SK-N-SH (cell line): Measurements from ENCODE around the gene C1orf232. TPM values are rescaled to one million over a fixed set of nuclear protein-coding genes. Genes with fewer than 3 reads are reported as not detected.

Experiments used
- CTCF ChIA-PET: fragments of 300-600, 350-600 bp; formaldehyde crosslinking; extraction: SDS; loops from one replicate; lab custom pipeline; 2021; lab: Yijun Ruan, JAX
- POLR2A ChIA-PET: fragments of 350-600 bp; sonication (Branson Sonifier 250); formaldehyde crosslinking; extraction: SDS; loops from one replicate; lab custom pipeline; 2020; ENCODE audit warnings: antibody characterized with exemption, inconsistent platforms; lab: Yijun Ruan, JAX
- DNase-seq: peaks from one replicate; pipeline ENCODE4 v3.0.0; 2012
- H2AFZ ChIP-seq: fragments of 200-600 bp; sonication (generic); 2 replicates; pipeline ENCODE4 v1.8.1; 2016; ENCODE audit warnings: antibody characterized with exemption, mild to moderate bottlenecking, low read depth
- H3F3A ChIP-seq: fragments of 200-600 bp; sonication (generic); replicated peaks from 2 replicates; pipeline ENCODE3; 2016; ENCODE audit warnings: antibody characterized with exemption, mild to moderate bottlenecking; ENCODE audit not compliant: insufficient read depth
- H3K27ac ChIP-seq, 2 experiments: fragments of 200-500 bp in 1 of 2; fragments of 200-600 bp in 1 of 2; sonication (Bioruptor generic) in 1 of 2; sonication (generic), shearing (Covaris generic) in 1 of 2; 2 replicates each; pipeline versions ENCODE4 v1.5.1 to v1.6.1; 2014 to 2016; ENCODE audit warnings: low read depth in 2 of 2, inconsistent platforms in 1 of 2, low read length in 1 of 2, mild to moderate bottlenecking in 1 of 2, mixed read lengths in 1 of 2
- H3K27me3 ChIP-seq: fragments of 200-600 bp; sonication (generic), shearing (Covaris generic); 2 replicates; pipeline ENCODE4 v1.6.1; 2016; ENCODE audit warnings: mixed run types; ENCODE audit not compliant: insufficient read depth
- H3K36me3 ChIP-seq, 2 experiments: fragments of 200-500 bp in 1 of 2; fragments of 200-600 bp in 1 of 2; sonication (Bioruptor generic) in 1 of 2; sonication (generic) in 1 of 2; replicated peaks in 1 of 2; 2 replicates each; pipeline versions ENCODE3 to v1.5.1; 2014 to 2016; ENCODE audit warnings: low read length in 1 of 2, mild to moderate bottlenecking in 1 of 2; ENCODE audit not compliant: insufficient read depth in 2 of 2, control insufficient read depth in 1 of 2
- H3K4me1 ChIP-seq, 2 experiments: fragments of 200-500 bp in 1 of 2; fragments of 200-600 bp in 1 of 2; sonication (Bioruptor generic) in 1 of 2; sonication (generic), shearing (Covaris generic) in 1 of 2; 2 replicates each; pipeline versions ENCODE4 v1.5.1 to v1.6.1; 2014 to 2016; ENCODE audit warnings: low read depth in 1 of 2, low read length in 1 of 2, mixed run types in 1 of 2; ENCODE audit not compliant: insufficient read depth in 2 of 2, control insufficient read depth in 1 of 2
- H3K4me2 ChIP-seq: fragments of 200-600 bp; sonication (generic), shearing (Covaris generic); 2 replicates; pipeline ENCODE4 v1.6.1; 2017; ENCODE audit warnings: mixed run types
- H3K4me3 ChIP-seq, 2 experiments: fragments of 200-500 bp in 1 of 2; fragments of 200-600 bp in 1 of 2; sonication (Bioruptor generic) in 1 of 2; sonication (generic), shearing (Covaris generic) in 1 of 2; 2 replicates each; pipeline versions ENCODE4 v1.5.1 to v1.8.1; 2014 to 2016; ENCODE audit warnings: low read depth in 2 of 2, inconsistent platforms in 1 of 2, low read length in 1 of 2, mild to moderate bottlenecking in 1 of 2, mixed read lengths in 1 of 2, moderate library complexity in 1 of 2
- H3K79me2 ChIP-seq: fragments of 200-600 bp; sonication (generic); 2 replicates; pipeline ENCODE4 v1.8.1; 2017; ENCODE audit warnings: mild to moderate bottlenecking; ENCODE audit not compliant: insufficient read depth
- H3K9ac ChIP-seq: fragments of 200-600 bp; sonication (generic); 2 replicates; pipeline ENCODE4 v1.6.1; 2017; ENCODE audit warnings: mixed run types
- H3K9me2 ChIP-seq: fragments of 200-600 bp; sonication (generic); 2 replicates; pipeline ENCODE4 v1.6.1; 2017; ENCODE audit warnings: mixed run types
- H3K9me3 ChIP-seq: fragments of 200-600 bp; sonication (generic); 2 replicates; pipeline ENCODE4 v1.6.1; 2017; ENCODE audit warnings: mixed run types, mild to moderate bottlenecking, moderate library complexity
- H4K20me1 ChIP-seq: fragments of 200-600 bp; sonication (generic); 2 replicates; pipeline ENCODE4 v1.6.1; 2017; ENCODE audit warnings: mild to moderate bottlenecking, mixed run types; ENCODE audit not compliant: insufficient read depth
- CTCF ChIP-seq: fragments of 200-600 bp; sonication (generic); IDR thresholded peaks from 2 replicates; pipeline ENCODE4 v1.6.1; 2017; ENCODE audit warnings: antibody characterized with exemption, mild to moderate bottlenecking, moderate library complexity
- ELF1 ChIP-seq: IDR thresholded peaks from 2 replicates; pipeline ENCODE4 v1.4.0; 2012
- EP300 ChIP-seq, 2 experiments: IDR thresholded peaks; 2 replicates each; pipeline versions ENCODE4 v1.4.0 to v1.6.1; 2012; ENCODE audit warnings: borderline replicate concordance in 1 of 2, low read depth in 1 of 2, low read length in 1 of 2
- EZH2phosphoT487 ChIP-seq: fragments of 200-600 bp; sonication (generic); IDR thresholded peaks from 2 replicates; pipeline ENCODE4 v1.6.1; 2017; ENCODE audit warnings: low read depth, mixed run types, mild to moderate bottlenecking, antibody characterized with exemption, moderate library complexity, borderline replicate concordance
- FOSL2 ChIP-seq: IDR thresholded peaks from 2 replicates; pipeline ENCODE4 v1.4.0; 2012; ENCODE audit warnings: low read depth, mild to moderate bottlenecking, moderate library complexity, borderline replicate concordance
- GATA2 ChIP-seq: sonication (generic); formaldehyde crosslinking; IDR thresholded peaks from 2 replicates; pipeline ENCODE4 v1.5.0; 2020; ENCODE audit warnings: mild to moderate bottlenecking, missing genetic modification reagents
- IRF3 ChIP-seq: fragments of 150-350 bp; IDR thresholded peaks from 2 replicates; pipeline ENCODE4 v1.6.1; 2016; ENCODE audit warnings: mild to moderate bottlenecking, low read depth, low read length
- JUND ChIP-seq: IDR thresholded peaks from 2 replicates; pipeline ENCODE4 v1.4.0; 2012
- MEF2A ChIP-seq: IDR thresholded peaks from 2 replicates; pipeline ENCODE4 v1.4.0; 2012; ENCODE audit warnings: low read depth, borderline replicate concordance
- MXI1 ChIP-seq: IDR thresholded peaks from 2 replicates; pipeline ENCODE4 v1.6.1; 2012; ENCODE audit warnings: mild to moderate bottlenecking, low read depth, low read length, improper control_type of control experiment
- NRF1 ChIP-seq: IDR thresholded peaks from 2 replicates; pipeline ENCODE4 v1.6.1; 2012; ENCODE audit warnings: low read depth, mild to moderate bottlenecking, low read length
- POLR2AphosphoS5 ChIP-seq: IDR thresholded peaks from 2 replicates; pipeline ENCODE4 v1.6.1; 2012; ENCODE audit warnings: low read depth, low read length
- RFX5 ChIP-seq: IDR thresholded peaks from 2 replicates; pipeline ENCODE4 v1.6.1; 2012; ENCODE audit warnings: mild to moderate bottlenecking, improper control_type of control experiment, low read length
- SIN3A ChIP-seq: IDR thresholded peaks from 2 replicates; pipeline ENCODE4 v1.6.1; 2012; ENCODE audit warnings: low read depth, mild to moderate bottlenecking, low read length, moderate library complexity, borderline replicate concordance
- USF1 ChIP-seq: IDR thresholded peaks from 2 replicates; pipeline ENCODE4 v1.4.0; 2012; ENCODE audit warnings: low read depth, borderline replicate concordance
- YY1 ChIP-seq: IDR thresholded peaks from 2 replicates; pipeline ENCODE4 v1.4.0; 2012; ENCODE audit warnings: low read depth, mild to moderate bottlenecking
- ZBTB33 ChIP-seq: IDR thresholded peaks from 2 replicates; pipeline ENCODE4 v1.4.0; 2012; ENCODE audit warnings: low read depth, borderline replicate concordance
- WGBS: methylation state at CpG from one replicate; pipeline ENCODE4 v1.1.6; 2017; ENCODE audit warnings: low lambda C conversion rate; 5-methylcytosine and 5-hydroxymethylcytosine counted together
- polyA plus RNA-seq, 3 experiments: library from polyadenylated mRNA; depleted of rRNA; stranded (reverse); fragments of >200 nt; gene quantifications; 2 replicates each; pipeline ENCODE4 v1.2.3, GENCODE V29; 2012
- TF ChIP-seq, protein P1 (sequence below): IDR thresholded peaks from 2 replicates; pipeline ENCODE4 v1.6.1; 2012; ENCODE audit warnings: mild to moderate bottlenecking, low read depth, low read length, moderate library complexity

Gene C1orf232
- polyA plus RNA-seq, 1 of the 3 experiments (the other 2 are of a cell fraction): not detected

DNA sequence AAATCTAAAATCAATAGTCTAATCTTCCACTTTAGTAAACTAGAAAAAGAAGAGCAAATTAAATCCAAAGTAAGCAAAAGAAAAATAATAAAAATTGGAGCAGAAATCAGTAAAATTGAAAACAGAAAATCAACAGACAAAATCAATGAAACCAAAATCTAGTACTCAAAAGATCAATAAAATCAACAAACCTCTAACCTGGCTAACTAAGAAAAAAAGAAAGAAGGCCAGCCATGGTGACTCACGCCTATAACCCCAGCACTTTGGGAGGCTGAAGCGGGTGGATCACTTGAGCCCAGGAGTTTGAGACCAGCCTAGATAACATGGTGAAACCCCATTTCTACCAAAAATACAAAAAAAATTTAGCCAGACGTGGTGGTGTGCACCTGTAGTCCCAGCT, 34.3 kb downstream of the C1orf232 start:
- no peaks in the 10 kb centered on the region for H3K36me3 ChIP-seq
- no peaks in the 10 kb centered on the region for H3K27me3 ChIP-seq
- no peaks in the 10 kb centered on the region for H3K4me1 ChIP-seq
- TF ChIP-seq FOSL2: no peak
- no peak for TF ChIP-seq RFX5
- no peak for TF ChIP-seq GATA2 (CRISPR knock-in tag)
- TF ChIP-seq ELF1: no peak
- no peak for TF ChIP-seq USF1
- no peak for TF ChIP-seq MXI1
- no peak for TF ChIP-seq EZH2phosphoT487
- no peak overlapping the region for H3K4me2 ChIP-seq
- 65% methylated on average over 3 of the region's 3 CpGs for WGBS
- no peak for DNase-seq
- no peak overlapping the region for H2AFZ ChIP-seq
- H3K9me2 ChIP-seq: no peaks in the 10 kb centered on the region
- no peaks in the 10 kb centered on the region for H3K9me3 ChIP-seq
- ChIA-PET CTCF (no interaction called here), POLR2A (no interaction called here)
- no peak overlapping the region for H3K27ac ChIP-seq
- no peak overlapping the region for H3K9ac ChIP-seq
- no peaks in the 10 kb centered on the region for H4K20me1 ChIP-seq
- no peaks in the 10 kb centered on the region for H3K79me2 ChIP-seq
- H3F3A ChIP-seq: no peaks in the 10 kb centered on the region
- H3K4me3 ChIP-seq: no peak overlapping the region

- no peak overlapping the region for H3K4me2 ChIP-seq
- no peak for DNase-seq
- H4K20me1 ChIP-seq: no peaks in the 10 kb centered on the region
- H3K36me3 ChIP-seq: no peaks in the 10 kb centered on the region
- no peak overlapping the region for H2AFZ ChIP-seq
- no peaks in the 10 kb centered on the region for H3F3A ChIP-seq
- no peaks in the 10 kb centered on the region for H3K9me3 ChIP-seq
- no peaks in the 10 kb centered on the region for H3K27me3 ChIP-seq
- H3K9me2 ChIP-seq: no peaks in the 10 kb centered on the region
- WGBS: 85% methylated on average over 2 of the region's 2 CpGs
- no peak overlapping the region for H3K9ac ChIP-seq
- H3K79me2 ChIP-seq: no peaks in the 10 kb centered on the region
- H3K27ac ChIP-seq: no peak overlapping the region
- ChIA-PET POLR2A (no interaction called here), CTCF (interaction anchor here (0.7 to 1.5 kb wide), 3 partner anchors 12 to 31 kb away, joined by 3 to 6 read pairs (median 3); no protein-coding TSS in a partner anchor)
- H3K4me3 ChIP-seq: no peak overlapping the region
- no peak for TF ChIP-seq CTCF
- TF ChIP-seq EP300 (IDR thresholded peaks at IDR 0.05; ENCODE audit: borderline replicate concordance in 1 of 2, low read depth in 1 of 2, low read length in 1 of 2): no peak
- TF ChIP-seq, protein P1, sequence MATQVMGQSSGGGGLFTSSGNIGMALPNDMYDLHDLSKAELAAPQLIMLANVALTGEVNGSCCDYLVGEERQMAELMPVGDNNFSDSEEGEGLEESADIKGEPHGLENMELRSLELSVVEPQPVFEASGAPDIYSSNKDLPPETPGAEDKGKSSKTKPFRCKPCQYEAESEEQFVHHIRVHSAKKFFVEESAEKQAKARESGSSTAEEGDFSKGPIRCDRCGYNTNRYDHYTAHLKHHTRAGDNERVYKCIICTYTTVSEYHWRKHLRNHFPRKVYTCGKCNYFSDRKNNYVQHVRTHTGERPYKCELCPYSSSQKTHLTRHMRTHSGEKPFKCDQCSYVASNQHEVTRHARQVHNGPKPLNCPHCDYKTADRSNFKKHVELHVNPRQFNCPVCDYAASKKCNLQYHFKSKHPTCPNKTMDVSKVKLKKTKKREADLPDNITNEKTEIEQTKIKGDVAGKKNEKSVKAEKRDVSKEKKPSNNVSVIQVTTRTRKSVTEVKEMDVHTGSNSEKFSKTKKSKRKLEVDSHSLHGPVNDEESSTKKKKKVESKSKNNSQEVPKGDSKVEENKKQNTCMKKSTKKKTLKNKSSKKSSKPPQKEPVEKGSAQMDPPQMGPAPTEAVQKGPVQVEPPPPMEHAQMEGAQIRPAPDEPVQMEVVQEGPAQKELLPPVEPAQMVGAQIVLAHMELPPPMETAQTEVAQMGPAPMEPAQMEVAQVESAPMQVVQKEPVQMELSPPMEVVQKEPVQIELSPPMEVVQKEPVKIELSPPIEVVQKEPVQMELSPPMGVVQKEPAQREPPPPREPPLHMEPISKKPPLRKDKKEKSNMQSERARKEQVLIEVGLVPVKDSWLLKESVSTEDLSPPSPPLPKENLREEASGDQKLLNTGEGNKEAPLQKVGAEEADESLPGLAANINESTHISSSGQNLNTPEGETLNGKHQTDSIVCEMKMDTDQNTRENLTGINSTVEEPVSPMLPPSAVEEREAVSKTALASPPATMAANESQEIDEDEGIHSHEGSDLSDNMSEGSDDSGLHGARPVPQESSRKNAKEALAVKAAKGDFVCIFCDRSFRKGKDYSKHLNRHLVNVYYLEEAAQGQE: no peak
- TF ChIP-seq POLR2AphosphoS5: no peak
- no peak for TF ChIP-seq IRF3
- no peak for TF ChIP-seq USF1
- TF ChIP-seq MEF2A: no peak
- no peak for TF ChIP-seq SIN3A
- TF ChIP-seq YY1: no peak
- TF ChIP-seq EZH2phosphoT487: no peak
- no peak for TF ChIP-seq JUND
- no peak for TF ChIP-seq NRF1
- TF ChIP-seq ZBTB33: no peak
- no peaks in the 10 kb centered on the region for H3K4me1 ChIP-seq
These were observed 36.0 kb downstream of the C1orf232 start for GRCh38 chr1:26132834-26133167.
